Measurements from ENCODE around the gene EDIL3.

EDIL3 gene

DNA sequence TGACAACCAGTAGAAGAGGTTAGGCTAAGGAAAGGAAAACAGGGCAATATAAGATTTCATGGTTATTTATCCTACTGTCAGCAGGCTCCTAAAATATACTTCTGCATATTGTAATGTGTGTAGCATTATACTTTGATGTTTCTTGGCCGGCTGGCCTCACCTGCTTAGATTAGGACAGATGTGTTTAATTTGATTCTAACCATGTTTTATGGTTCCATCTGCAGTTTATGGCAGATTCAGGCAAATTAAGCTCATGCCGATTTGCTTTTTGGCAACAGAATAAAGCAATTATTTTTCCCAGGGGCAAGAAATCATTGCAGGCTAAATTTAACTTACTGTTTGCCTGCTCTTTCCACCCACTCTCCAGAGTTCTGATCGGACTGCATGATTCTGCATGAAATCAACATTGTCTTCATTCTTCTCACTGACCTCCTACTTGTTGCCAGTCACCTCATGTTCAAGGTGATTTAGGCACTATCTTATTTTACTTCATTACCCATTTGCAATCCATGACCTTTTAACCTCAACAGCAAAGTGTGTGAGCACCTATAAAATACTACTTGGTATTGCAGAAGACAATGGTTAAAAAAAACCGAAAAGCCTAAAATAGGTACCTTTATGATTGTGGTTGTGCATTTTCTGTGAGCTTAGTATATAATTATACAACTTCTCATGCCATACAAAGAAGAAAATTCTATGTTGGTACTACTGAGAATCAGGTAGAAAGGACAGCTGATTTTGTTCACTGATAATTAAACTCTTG is 125.2 kb downstream of the EDIL3 start:
- Histone ChIP-seq H3K4me1 (ENCODE audit: control insufficient read depth, insufficient read depth, low read length, poor library complexity, severe bottlenecking) (no peaks in the 10 kb centered on the region), H3K27ac (ENCODE audit: low read depth, low read length, severe bottlenecking) (no peak overlapping the region), H3K4me3 (ENCODE audit: extremely low read depth, insufficient read depth, low read length, poor library complexity, severe bottlenecking) (no peak overlapping the region), H3K36me3 (ENCODE audit: control insufficient read depth, insufficient read depth, low read length) (no peaks in the 10 kb centered on the region), H3K9me3 (ENCODE audit: control insufficient read depth, low read length) (no peaks in the 10 kb centered on the region)
- WGBS, 2 experiments (ENCODE audit: insufficient coverage in 2 of 2), result 83 to 97% methylated on average over 2 of the region's 4 CpGs

DNA sequence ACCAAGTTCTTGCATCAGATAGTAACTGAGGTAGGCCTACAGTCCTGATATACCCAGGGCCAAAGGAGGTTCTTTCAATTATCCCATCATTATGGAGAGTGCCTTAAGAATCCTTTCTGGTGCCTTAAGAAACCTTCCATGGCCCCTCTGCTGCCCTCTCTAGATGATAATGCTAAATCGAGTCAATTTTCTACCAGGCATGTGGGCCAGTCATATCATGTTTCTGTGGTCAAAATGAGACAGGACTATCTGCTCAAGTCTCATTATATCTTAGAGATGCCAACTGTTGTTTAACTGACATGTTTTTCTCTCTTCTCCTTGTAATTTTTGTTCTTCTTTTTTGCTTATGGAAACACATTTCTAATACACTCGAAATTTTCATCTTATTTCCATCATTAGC is 127.6 kb downstream of the EDIL3 start:
- 100% methylated on average over 1 of the region's 2 CpGs for WGBS, 2 experiments (ENCODE audit: insufficient coverage in 2 of 2)
- Histone ChIP-seq H3K36me3 (ENCODE audit: control insufficient read depth, insufficient read depth, low read length) (no peaks in the 10 kb centered on the region), H3K27ac (ENCODE audit: low read depth, low read length, severe bottlenecking) (no peak overlapping the region), H3K9me3 (ENCODE audit: control insufficient read depth, low read length) (no peaks in the 10 kb centered on the region), H3K4me1 (ENCODE audit: control insufficient read depth, insufficient read depth, low read length, poor library complexity, severe bottlenecking) (no peaks in the 10 kb centered on the region), H3K4me3 (ENCODE audit: extremely low read depth, insufficient read depth, low read length, poor library complexity, severe bottlenecking) (no peak overlapping the region)

DNA sequence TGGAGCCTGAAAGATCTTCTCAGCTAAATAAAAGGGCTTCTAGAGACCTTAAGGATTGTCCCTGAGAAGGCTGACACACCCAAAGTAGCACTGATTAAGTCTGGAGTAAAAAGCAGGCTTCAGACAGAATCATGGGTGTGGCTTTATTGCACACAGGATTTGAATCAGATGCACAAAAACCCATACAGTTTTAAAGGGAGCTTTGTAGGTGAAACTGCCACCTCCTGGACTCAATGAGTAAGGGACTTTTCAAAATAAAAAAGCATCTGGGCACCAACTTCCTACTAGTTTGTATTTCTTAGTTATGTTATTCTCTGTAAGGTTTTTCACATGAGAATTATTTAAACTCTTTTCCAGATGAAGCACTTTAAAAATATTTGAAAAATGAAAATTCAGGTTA is 129.4 kb downstream of the EDIL3 start:
- Histone ChIP-seq H3K36me3 (ENCODE audit: control insufficient read depth, insufficient read depth, low read length) (no peaks in the 10 kb centered on the region), H3K27ac (ENCODE audit: low read depth, low read length, severe bottlenecking) (no peak overlapping the region), H3K9me3 (ENCODE audit: control insufficient read depth, low read length) (no peaks in the 10 kb centered on the region), H3K4me3 (ENCODE audit: extremely low read depth, insufficient read depth, low read length, poor library complexity, severe bottlenecking) (no peak overlapping the region), H3K4me1 (ENCODE audit: control insufficient read depth, insufficient read depth, low read length, poor library complexity, severe bottlenecking) (peaks cover 2% of the 10 kb centered on the region)

- peaks cover 9% of the 10 kb centered on the region for H3K4me1 ChIP-seq (ENCODE audit: control insufficient read depth, insufficient read depth, low read length, poor library complexity, severe bottlenecking)
- H3K36me3 ChIP-seq (ENCODE audit: control insufficient read depth, insufficient read depth, low read length), result no peaks in the 10 kb centered on the region
- H3K27ac ChIP-seq (ENCODE audit: low read depth, low read length, severe bottlenecking), result no peak overlapping the region
- 75% methylated on average over 1 of the region's 1 CpG; no CpG with 5 or more reads in 1 of the 2 experiments for WGBS, 2 experiments (ENCODE audit: insufficient coverage in 2 of 2)
- no peak overlapping the region for H3K4me3 ChIP-seq (ENCODE audit: extremely low read depth, insufficient read depth, low read length, poor library complexity, severe bottlenecking)
- no peaks in the 10 kb centered on the region for H3K9me3 ChIP-seq (ENCODE audit: control insufficient read depth, low read length)
Observed at GRCh38 chr5:84253946-84254345, 130.7 kb downstream of the EDIL3 start.

GRCh38 chr5:84251503-84251902 is 133.2 kb downstream of the EDIL3 start:
- no CpG with 5 or more reads among the region's 1 CpG for WGBS, 2 experiments (ENCODE audit: insufficient coverage in 2 of 2)
- no peak overlapping the region for H3K4me3 ChIP-seq (ENCODE audit: extremely low read depth, insufficient read depth, low read length, poor library complexity, severe bottlenecking)
- peaks cover 9% of the 10 kb centered on the region for H3K4me1 ChIP-seq (ENCODE audit: control insufficient read depth, insufficient read depth, low read length, poor library complexity, severe bottlenecking)
- no peak overlapping the region for H3K27ac ChIP-seq (ENCODE audit: low read depth, low read length, severe bottlenecking)
- H3K36me3 ChIP-seq (ENCODE audit: control insufficient read depth, insufficient read depth, low read length), result no peaks in the 10 kb centered on the region
- no peaks in the 10 kb centered on the region for H3K9me3 ChIP-seq (ENCODE audit: control insufficient read depth, low read length)

DNA sequence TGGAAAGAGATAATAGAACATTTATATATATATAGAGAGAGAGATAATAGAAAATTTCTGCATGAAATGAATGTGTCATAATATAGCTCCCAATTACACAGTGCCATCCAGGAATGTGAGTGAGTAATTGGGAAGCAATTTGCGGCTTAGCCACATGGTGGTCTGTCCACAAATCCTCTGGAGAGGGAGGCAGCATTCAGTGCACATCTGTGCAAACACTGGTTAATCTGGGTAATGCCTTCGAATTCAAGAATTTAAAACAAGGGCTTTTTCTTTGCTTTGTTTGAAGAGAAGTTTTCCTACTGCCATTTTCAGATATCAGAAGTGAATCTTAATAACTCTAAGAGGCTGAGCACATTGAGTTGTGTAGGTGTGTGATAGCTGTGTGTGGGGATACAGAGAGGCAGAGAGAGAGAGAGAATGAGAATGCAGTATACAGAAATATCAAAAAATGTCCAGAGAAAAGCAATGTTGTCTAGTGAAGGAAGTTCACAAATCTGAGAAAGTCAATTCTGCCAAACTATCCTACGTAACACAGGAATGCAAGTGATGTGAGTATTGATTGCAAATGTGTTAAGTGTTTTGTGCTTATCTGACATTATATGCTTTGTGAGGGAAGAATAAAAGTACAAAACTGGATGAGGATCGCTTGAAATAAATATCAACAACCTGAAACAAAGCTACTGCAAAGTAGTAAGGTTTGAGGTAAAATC is 134.6 kb downstream of the EDIL3 start:
- Histone ChIP-seq H3K9me3 (ENCODE audit: control insufficient read depth, low read length) (no peaks in the 10 kb centered on the region), H3K27ac (ENCODE audit: low read depth, low read length, severe bottlenecking) (peak overlapping the region; percentile 82), H3K4me1 (ENCODE audit: control insufficient read depth, insufficient read depth, low read length, poor library complexity, severe bottlenecking) (peaks cover 9% of the 10 kb centered on the region), H3K4me3 (ENCODE audit: extremely low read depth, insufficient read depth, low read length, poor library complexity, severe bottlenecking) (no peak overlapping the region), H3K36me3 (ENCODE audit: control insufficient read depth, insufficient read depth, low read length) (no peaks in the 10 kb centered on the region)
- 80 to 94% methylated on average over 1 to 2 of the region's 4 CpGs for WGBS, 2 experiments (ENCODE audit: insufficient coverage in 2 of 2)

GRCh38 chr5:84248013-84248412 is 136.7 kb downstream of the EDIL3 start:
- 68 to 75% methylated on average over 3 of the region's 4 CpGs for WGBS, 2 experiments (ENCODE audit: insufficient coverage in 2 of 2)
- Histone ChIP-seq H3K4me1 (ENCODE audit: control insufficient read depth, insufficient read depth, low read length, poor library complexity, severe bottlenecking) (peaks cover 9% of the 10 kb centered on the region), H3K36me3 (ENCODE audit: control insufficient read depth, insufficient read depth, low read length) (no peaks in the 10 kb centered on the region), H3K4me3 (ENCODE audit: extremely low read depth, insufficient read depth, low read length, poor library complexity, severe bottlenecking) (no peak overlapping the region), H3K27ac (ENCODE audit: low read depth, low read length, severe bottlenecking) (peak overlapping the region; percentile 26), H3K9me3 (ENCODE audit: control insufficient read depth, low read length) (no peaks in the 10 kb centered on the region)

DNA sequence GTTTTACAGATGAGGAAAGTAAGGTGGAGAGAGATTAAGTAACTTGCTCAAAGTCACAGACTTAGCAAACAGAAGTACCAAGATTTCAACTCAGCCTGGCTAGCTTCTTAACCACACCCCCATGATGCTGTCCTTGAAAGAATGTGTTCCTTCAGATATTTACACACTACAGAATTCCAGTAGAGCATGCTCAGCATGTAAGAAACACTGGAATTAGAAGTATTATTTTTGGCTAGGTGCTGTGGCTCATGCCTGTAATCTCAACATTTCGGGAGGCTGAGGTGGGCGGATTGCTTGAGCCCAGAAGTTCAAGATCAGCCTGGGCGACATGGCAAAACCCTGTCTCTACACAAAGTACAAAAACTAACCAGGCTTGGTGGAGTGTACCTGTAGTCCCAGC is 142.4 kb downstream of the EDIL3 start:
- WGBS, 2 experiments (ENCODE audit: insufficient coverage in 2 of 2), result 100% methylated on average over 2 of the region's 3 CpGs; no CpG with 5 or more reads in 1 of the 2 experiments
- peaks cover 18% of the 10 kb centered on the region for H3K4me1 ChIP-seq (ENCODE audit: control insufficient read depth, insufficient read depth, low read length, poor library complexity, severe bottlenecking)

DNA sequence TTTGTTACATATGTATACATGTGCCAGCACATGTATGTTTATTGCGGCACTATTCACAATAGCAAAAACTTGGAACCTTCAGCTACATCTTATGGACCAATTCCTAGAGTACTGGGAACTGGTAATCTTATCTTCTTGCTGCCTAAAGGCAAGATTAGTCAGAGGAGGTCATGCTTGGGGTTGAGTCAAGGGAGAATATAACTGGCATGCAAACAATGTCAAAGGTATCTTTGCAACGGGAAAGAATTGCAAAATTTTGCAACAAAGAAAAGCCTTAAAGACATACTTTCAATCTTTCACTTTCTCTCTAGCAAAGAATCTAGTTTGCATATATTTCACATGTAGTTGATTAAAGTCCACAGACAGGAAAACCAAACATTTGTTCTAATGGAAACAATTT is 145.2 kb downstream of the EDIL3 start:
- H3K36me3 ChIP-seq (ENCODE audit: control insufficient read depth, insufficient read depth, low read length), result no peaks in the 10 kb centered on the region
- peaks cover 18% of the 10 kb centered on the region for H3K4me1 ChIP-seq (ENCODE audit: control insufficient read depth, insufficient read depth, low read length, poor library complexity, severe bottlenecking)
- H3K27ac ChIP-seq (ENCODE audit: low read depth, low read length, severe bottlenecking), result no peak overlapping the region
- WGBS, 2 experiments (ENCODE audit: insufficient coverage in 2 of 2), result no CpG with 5 or more reads among the region's 2 CpGs
- no peaks in the 10 kb centered on the region for H3K9me3 ChIP-seq (ENCODE audit: control insufficient read depth, low read length)
- H3K4me3 ChIP-seq (ENCODE audit: extremely low read depth, insufficient read depth, low read length, poor library complexity, severe bottlenecking), result no peak overlapping the region

More for the DNA sequence above, 142.4 kb downstream of the EDIL3 start:
- no peaks in the 10 kb centered on the region for H3K9me3 ChIP-seq (ENCODE audit: control insufficient read depth, low read length)
- no peaks in the 10 kb centered on the region for H3K36me3 ChIP-seq (ENCODE audit: control insufficient read depth, insufficient read depth, low read length)
- H3K4me3 ChIP-seq (ENCODE audit: extremely low read depth, insufficient read depth, low read length, poor library complexity, severe bottlenecking), result no peak overlapping the region
- no peak overlapping the region for H3K27ac ChIP-seq (ENCODE audit: low read depth, low read length, severe bottlenecking)

GRCh38 chr5:84237126-84237525 is 147.6 kb downstream of the EDIL3 start:
- Histone ChIP-seq H3K4me3 (ENCODE audit: extremely low read depth, insufficient read depth, low read length, poor library complexity, severe bottlenecking) (no peak overlapping the region), H3K36me3 (ENCODE audit: control insufficient read depth, insufficient read depth, low read length) (no peaks in the 10 kb centered on the region), H3K27ac (ENCODE audit: low read depth, low read length, severe bottlenecking) (no peak overlapping the region), H3K4me1 (ENCODE audit: control insufficient read depth, insufficient read depth, low read length, poor library complexity, severe bottlenecking) (peaks cover 18% of the 10 kb centered on the region), H3K9me3 (ENCODE audit: control insufficient read depth, low read length) (no peaks in the 10 kb centered on the region)

DNA sequence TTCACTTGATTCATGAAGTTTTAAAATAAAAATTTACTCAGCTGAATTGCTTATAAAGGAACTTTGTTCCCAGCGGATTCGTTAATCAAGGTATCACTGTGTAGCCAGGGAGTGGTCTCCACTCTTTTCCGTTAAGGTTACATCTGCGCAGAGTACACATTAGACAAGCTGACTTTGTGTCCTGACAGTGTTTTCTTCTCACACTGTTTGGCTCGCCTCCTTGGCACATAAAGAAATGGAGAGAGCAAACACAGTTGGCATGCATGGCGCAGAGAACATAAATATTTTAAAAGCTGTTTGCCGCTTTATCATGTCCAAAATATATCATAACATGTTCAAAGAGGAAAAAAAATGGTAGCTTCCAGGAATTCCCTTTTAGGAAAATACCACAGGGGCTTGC is 153.2 kb downstream of the EDIL3 start:
- no peak overlapping the region for H3K27ac ChIP-seq (ENCODE audit: low read depth, low read length, severe bottlenecking)
- H3K36me3 ChIP-seq (ENCODE audit: control insufficient read depth, insufficient read depth, low read length), result no peaks in the 10 kb centered on the region
- H3K4me1 ChIP-seq (ENCODE audit: control insufficient read depth, insufficient read depth, low read length, poor library complexity, severe bottlenecking), result no peaks in the 10 kb centered on the region
- no peak overlapping the region for H3K4me3 ChIP-seq (ENCODE audit: extremely low read depth, insufficient read depth, low read length, poor library complexity, severe bottlenecking)
- WGBS, 2 experiments (ENCODE audit: insufficient coverage in 2 of 2), result 88 to 96% methylated on average over 4 to 6 of the region's 7 CpGs
- no peaks in the 10 kb centered on the region for H3K9me3 ChIP-seq (ENCODE audit: control insufficient read depth, low read length)

Measured in mesodermal cell (in vitro differentiated cells).